Vagina (tissue), 2 donors: ENCODE measurements around the gene CDS2.

Source experiments
- CTCF ChIP-seq, 3 experiments: fragments of 450-650 bp in 2 of 3; fragments of 200-600 bp in 1 of 3; sonication (generic) in 1 of 3; IDR thresholded peaks; one replicate each; pipeline ENCODE4 v1.5.1; 2017 to 2019; ENCODE audit warnings: antibody characterized with exemption in 3 of 3, mild to moderate bottlenecking in 2 of 3, moderate library complexity in 2 of 3
- POLR2A ChIP-seq, 2 donors: fragments of 450-650 bp; IDR thresholded peaks; one replicate each; pipeline ENCODE4 v1.6.1; 2017; ENCODE audit warnings: antibody characterized with exemption in 2 of 2, mild to moderate bottlenecking in 2 of 2, moderate library complexity in 2 of 2
- POLR2AphosphoS5 ChIP-seq, 2 donors: sonication (generic); formaldehyde crosslinking; IDR thresholded peaks; one replicate each; pipeline ENCODE4 v1.9.0; 2017; ENCODE audit warnings: antibody characterized with exemption in 2 of 2, mild to moderate bottlenecking in 2 of 2, low read depth in 1 of 2; ENCODE audit not compliant: insufficient read depth in 1 of 2

GRCh38 chr20:5220321-5221060 lies 93.7 kb downstream of the CDS2 start:
- TF ChIP-seq POLR2AphosphoS5 (IDR thresholded peaks at IDR 0.05; ENCODE audit: insufficient read depth in 1 of 2, low read depth in 1 of 2), result no peak
- TF ChIP-seq CTCF (IDR thresholded peaks at IDR 0.05), result no peak
- TF ChIP-seq POLR2A (IDR thresholded peaks at IDR 0.05), result no peak
